Stimulated activated CD4-positive, alpha-beta T cell treated with anti-CD3 and anti-CD28 coated beads, Interleukin-15, amount 100 ng/mL, for 1 hour (primary cell): Measurements from ENCODE around the gene RFC4.

Source experiments
- DNase-seq, 2 donors: peaks; one replicate each; pipeline ENCODE4 v3.0.0-alpha.2; 2020; ENCODE audit warnings: low read depth in 1 of 2, low spot score in 1 of 2

The RFC4 gene

DNA sequence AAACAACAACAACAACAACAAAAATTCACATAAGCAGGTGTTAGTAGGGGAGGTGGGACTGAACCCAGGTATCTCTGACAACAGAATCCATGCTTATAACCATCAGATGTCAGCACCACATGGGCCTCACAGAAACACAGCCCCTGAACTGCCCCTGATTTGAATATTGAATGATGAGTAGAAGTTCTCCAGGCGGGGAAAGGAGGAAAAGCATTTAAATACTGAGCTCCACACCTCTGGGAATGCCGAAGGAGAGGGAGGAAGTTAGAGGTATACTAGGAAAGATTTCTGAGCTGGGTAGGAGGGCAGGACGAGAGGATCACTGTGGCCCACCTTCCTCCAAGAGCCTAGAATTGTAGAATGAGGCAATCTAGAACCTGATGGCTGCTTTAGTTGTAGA lies 54.8 kb downstream of the RFC4 start:
- DNase-seq, result no peak

DNA sequence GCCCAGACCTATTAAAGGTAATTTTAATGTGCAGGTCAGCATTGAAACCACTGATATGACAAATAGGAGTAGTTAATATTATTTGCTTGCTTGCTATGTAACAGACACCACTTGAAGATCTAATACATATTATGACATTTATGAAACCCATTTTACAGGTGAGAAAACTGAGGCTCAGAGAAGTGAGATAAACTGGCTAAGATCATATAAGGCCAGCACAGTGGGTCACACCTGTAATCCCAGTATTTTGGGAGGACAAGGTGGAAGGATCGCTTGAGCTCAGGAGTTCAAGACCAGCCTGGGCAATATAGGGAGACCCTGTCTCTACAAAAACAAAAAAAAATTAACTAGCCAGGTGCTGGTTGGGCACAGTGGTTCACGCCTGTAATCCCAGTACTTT lies 56.0 kb downstream of the RFC4 start:
- no peak for DNase-seq

DNA sequence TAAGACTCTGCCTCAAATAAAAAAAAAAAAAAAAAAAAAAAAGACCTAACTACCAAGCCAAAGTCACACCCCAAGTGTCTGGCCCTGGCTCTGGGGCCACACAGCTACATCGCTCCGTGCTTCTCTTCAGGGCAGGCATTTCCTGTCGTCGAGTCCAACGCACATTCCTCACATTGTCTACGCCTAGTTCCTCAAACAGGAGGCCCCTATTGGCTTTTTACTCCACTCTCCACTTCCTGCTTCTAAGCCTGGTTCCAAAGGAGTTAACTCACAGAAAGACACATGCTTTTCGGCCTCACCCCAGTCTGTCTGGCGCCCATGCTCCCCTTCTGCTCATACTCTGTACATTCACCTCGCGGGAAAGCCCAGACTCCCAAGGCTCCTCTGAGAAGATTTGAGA lies 60.3 kb downstream of the RFC4 start:
- DNase-seq, result no peak

- no peak for DNase-seq
Observed at GRCh38 chr3:186743666-186744065, 62.6 kb downstream of the RFC4 start.

GRCh38 chr3:186742618-186743380 lies 63.5 kb downstream of the RFC4 start:
- DNase-seq, result no peak
